Endothelial cell of umbilical vein (primary cell): ENCODE measurements around the gene WRAP73. TPM values are rescaled to one million over a fixed set of nuclear protein-coding genes. Genes with fewer than 3 reads are reported as not detected.

ENCODE experiments used
- BruUV-seq: library from RNA; stranded (reverse); fragments of 400-500 nt; replicated peaks from 2 replicates; lab custom pipeline; 2021; lab: Mats Ljungman, UMichigan
- CTCF ChIA-PET: fragments of 300-600, 350-600 bp; sonication (Branson Sonifier 250); formaldehyde crosslinking; loops from one replicate; lab custom pipeline; 2021; ENCODE audit warnings: antibody characterized with exemption, inconsistent platforms; lab: Charles Lee
- POLR2A ChIA-PET: fragments of 300-600, 350-600 bp; sonication (Branson Sonifier 250); formaldehyde crosslinking; loops from one replicate; lab custom pipeline; 2021; ENCODE audit warnings: antibody characterized with exemption, inconsistent platforms; lab: Charles Lee
- DNase-seq: peaks from one replicate; pipeline ENCODE4 v3.0.0-alpha.2; 2011; ENCODE audit warnings: low read depth, low spot score
- FAIRE-seq: peaks from 2 replicates; lab custom pipeline; 2011; peaks lifted over from hg19 to GRCh38; lab: Jason Lieb, UNC
- H2AFZ ChIP-seq: 2 replicates; pipeline ENCODE4 v1.6.0; 2012; ENCODE audit warnings: low read depth, low read length, control low read depth, inconsistent platforms
- H3K27ac ChIP-seq: 2 replicates; pipeline ENCODE4 v1.5.1; 2011; ENCODE audit warnings: low read depth, mild to moderate bottlenecking, control low read depth, low read length, moderate library complexity; ENCODE audit not compliant: insufficient read depth
- H3K27me3 ChIP-seq, 2 experiments: 2 replicates each; pipeline versions ENCODE4 v1.6.0 to v1.6.1; 2011; ENCODE audit warnings: low read length in 2 of 2, mixed read lengths in 1 of 2; ENCODE audit not compliant: control insufficient read depth in 2 of 2, insufficient read depth in 2 of 2
- H3K36me3 ChIP-seq, 2 experiments: 2 replicates in 1 of 2; 3 replicates in 1 of 2; pipeline ENCODE4 v1.5.1; 2011; ENCODE audit warnings: low read length in 2 of 2, mild to moderate bottlenecking in 1 of 2, moderate library complexity in 1 of 2; ENCODE audit not compliant: control insufficient read depth in 2 of 2, insufficient read depth in 2 of 2; ENCODE audit errors: extremely low read depth in 1 of 2
- H3K4me1 ChIP-seq: 3 replicates; pipeline ENCODE4 v1.5.1; 2011; ENCODE audit warnings: mild to moderate bottlenecking, low read length; ENCODE audit not compliant: control insufficient read depth, insufficient read depth; ENCODE audit errors: extremely low read depth
- H3K4me2 ChIP-seq: 2 replicates; pipeline ENCODE4 v1.6.1; 2011; ENCODE audit warnings: low read length, control low read depth, mixed read lengths; ENCODE audit not compliant: insufficient read depth
- H3K4me3 ChIP-seq, 3 experiments: fragments of 200-600 bp in 1 of 3; sonication (generic), shearing (Covaris generic) in 1 of 3; replicated peaks in 1 of 3; 2 replicates each; pipeline ENCODE4 v1.5.1; 2011 to 2016; ENCODE audit warnings: control low read depth in 3 of 3, low read length in 3 of 3, mild to moderate bottlenecking in 2 of 3, inconsistent platforms in 1 of 3, low read depth in 1 of 3, moderate library complexity in 1 of 3; ENCODE audit not compliant: insufficient read depth in 1 of 3
- H3K79me2 ChIP-seq: 2 replicates; pipeline ENCODE4 v1.6.0; 2012; ENCODE audit warnings: low read length, inconsistent platforms; ENCODE audit not compliant: control insufficient read depth, insufficient read depth
- H3K9ac ChIP-seq: replicated peaks from 2 replicates; pipeline ENCODE3; 2011; ENCODE audit warnings: low read length, control low read depth; ENCODE audit not compliant: insufficient read depth; ENCODE audit errors: extremely low read depth
- H3K9me1 ChIP-seq: replicated peaks from 3 replicates; pipeline ENCODE4 v1.6.0; 2011; ENCODE audit warnings: mild to moderate bottlenecking, low read length; ENCODE audit not compliant: control insufficient read depth, insufficient read depth; ENCODE audit errors: extremely low read depth
- H3K9me3 ChIP-seq: replicated peaks from 2 replicates; pipeline ENCODE4 v1.5.1; 2012; ENCODE audit warnings: low read length, inconsistent platforms; ENCODE audit not compliant: control insufficient read depth, insufficient read depth
- H4K20me1 ChIP-seq: replicated peaks from 2 replicates; pipeline ENCODE3; 2011; ENCODE audit warnings: mild to moderate bottlenecking, low read length; ENCODE audit not compliant: control insufficient read depth, insufficient read depth; ENCODE audit errors: extremely low read depth
- CTCF ChIP-seq, 2 donors: IDR thresholded peaks; 1 replicate in 1 of 2; 2 replicates in 1 of 2; pipeline ENCODE4 v1.5.1; 2011; ENCODE audit warnings: low read length in 2 of 2, mild to moderate bottlenecking in 2 of 2, moderate library complexity in 2 of 2, control low read depth in 1 of 2, inconsistent platforms in 1 of 2, low read depth in 1 of 2; ENCODE audit not compliant: insufficient read depth in 1 of 2; ENCODE audit errors: extremely low read depth in 1 of 2
- EZH2 ChIP-seq: IDR thresholded peaks from 2 replicates; pipeline ENCODE4 v1.6.1; 2012; ENCODE audit warnings: borderline replicate concordance, low read depth, mild to moderate bottlenecking, moderate library complexity, low read length, inconsistent platforms; ENCODE audit not compliant: severe bottlenecking
- FOS ChIP-seq: IDR thresholded peaks from 2 replicates; pipeline ENCODE4 v1.6.1; 2011; ENCODE audit warnings: mild to moderate bottlenecking, low read length, moderate library complexity, borderline replicate concordance; ENCODE audit not compliant: insufficient read depth
- GATA2 ChIP-seq: IDR thresholded peaks from 2 replicates; pipeline ENCODE4 v1.7.0; 2011; ENCODE audit warnings: low read depth, mild to moderate bottlenecking, moderate library complexity, mixed read lengths, low read length; ENCODE audit not compliant: insufficient read length, insufficient read depth
- JUN ChIP-seq: IDR thresholded peaks from 2 replicates; pipeline ENCODE4 v1.6.1; 2011; ENCODE audit warnings: borderline replicate concordance, low read depth; ENCODE audit not compliant: insufficient read length, insufficient read depth
- MYC ChIP-seq: IDR thresholded peaks from one replicate; pipeline ENCODE4 v1.6.1; 2011; ENCODE audit warnings: mild to moderate bottlenecking, low read depth, low read length
- POLR2A ChIP-seq: IDR thresholded peaks from 2 replicates; pipeline ENCODE4 v1.6.1; 2012; ENCODE audit warnings: low read depth, mild to moderate bottlenecking, control low read depth, low read length
- POLR2AphosphoS5 ChIP-seq: IDR thresholded peaks from 2 replicates; pipeline ENCODE4 v1.6.1; 2012; ENCODE audit warnings: low read depth, mild to moderate bottlenecking, control low read depth, low read length, moderate library complexity; ENCODE audit not compliant: insufficient read depth
- dilution Hi-C: fragments of 300-500 bp; cut with MboI; formaldehyde crosslinking; loops from one replicate; pipeline ENCODE4 v1.15.0; 2019; ENCODE audit warnings: low sequenced_read_pairs; ENCODE audit not compliant: extremely low pct_ligation_motif_present
- intact Hi-C: fragments of 100-400 bp; cut with micrococcal nuclease; formaldehyde crosslinking; loops from one replicate; pipeline ENCODE4 v1.10.0; 2022
- polyA plus RNA-seq, 4 experiments: library from polyadenylated mRNA; depleted of rRNA in 3 of 4; stranded (reverse) in 3 of 4; unstranded in 1 of 4; fragments of >200 nt; gene quantifications; 2 replicates each; pipeline versions ENCODE4 v1.2.1 to v1.2.3, GENCODE V29; 2011 to 2012; ENCODE audit warnings: missing spikeins in 1 of 4
- total RNA-seq: library from RNA; stranded (reverse); gene quantifications from 2 replicates; pipeline ENCODE4 v1.2.3, GENCODE V29; 2021
- TF ChIP-seq, protein P1 (sequence below): IDR thresholded peaks from 2 replicates; pipeline ENCODE4 v1.6.1; 2011; ENCODE audit not compliant: insufficient read depth, insufficient read length

The WRAP73 gene
- total and polyA plus RNA-seq, 2 donors (not counting 3 experiments of a cell fraction or from before 2014, with no cell fraction given) = 23.0 to 50.7 TPM

GRCh38 chr1:3646596-3646995 lies 3.3 kb downstream of the WRAP73 start:
- FAIRE-seq = no peak
- Histone ChIP-seq H3K4me2 (no peak overlapping the region), H3K27me3 (peaks cover 12 to 13% of the 10 kb centered on the region in 2 experiments), H3K9me3 (no peaks in the 10 kb centered on the region), H3K79me2 (peaks cover 4% of the 10 kb centered on the region), H4K20me1 (no peaks in the 10 kb centered on the region), H2AFZ (no peak overlapping the region), H3K9me1 (no peaks in the 10 kb centered on the region), H3K4me3 (no peak overlapping the region), H3K36me3 (peaks cover 0 to 10% of the 10 kb centered on the region in 2 experiments), H3K4me1 (peaks cover 8% of the 10 kb centered on the region), H3K9ac (no peak overlapping the region), H3K27ac (no peak overlapping the region)
- dilution Hi-C loops = no loop called here
- ChIA-PET CTCF (no interaction called here), POLR2A (no interaction called here)
- no peak for TF ChIP-seq POLR2A
- no peak for TF ChIP-seq POLR2AphosphoS5
- TF ChIP-seq JUN = no peak
- no peak for TF ChIP-seq MYC
- no peak for TF ChIP-seq CTCF (IDR thresholded peaks at IDR 0.05; ENCODE audit: extremely low read depth in 1 of 2, insufficient read depth in 1 of 2, low read depth in 1 of 2, low read length in 2 of 2)
- TF ChIP-seq EZH2 = no peak
- no peak for TF ChIP-seq FOS
- TF ChIP-seq, protein P1, sequence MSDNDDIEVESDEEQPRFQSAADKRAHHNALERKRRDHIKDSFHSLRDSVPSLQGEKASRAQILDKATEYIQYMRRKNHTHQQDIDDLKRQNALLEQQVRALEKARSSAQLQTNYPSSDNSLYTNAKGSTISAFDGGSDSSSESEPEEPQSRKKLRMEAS = no peak
- no peak for TF ChIP-seq GATA2
- no TSS peak for BruUV-seq
- DNase-seq = no peak
- intact Hi-C loops = no loop called here
